ENCODE results near the gene ERLEC1. TPM values are rescaled to one million over a fixed set of nuclear protein-coding genes. Genes with fewer than 3 reads are reported as not detected.
"Not testable (repeated sequence)": the region's sequence is repeated elsewhere in the genome, so short reads cannot be mapped to it uniquely, and the experiment has no call there.

The ERLEC1 gene
- total RNA-seq, 1 donor from 2014 or later: 50.6 TPM

DNA sequence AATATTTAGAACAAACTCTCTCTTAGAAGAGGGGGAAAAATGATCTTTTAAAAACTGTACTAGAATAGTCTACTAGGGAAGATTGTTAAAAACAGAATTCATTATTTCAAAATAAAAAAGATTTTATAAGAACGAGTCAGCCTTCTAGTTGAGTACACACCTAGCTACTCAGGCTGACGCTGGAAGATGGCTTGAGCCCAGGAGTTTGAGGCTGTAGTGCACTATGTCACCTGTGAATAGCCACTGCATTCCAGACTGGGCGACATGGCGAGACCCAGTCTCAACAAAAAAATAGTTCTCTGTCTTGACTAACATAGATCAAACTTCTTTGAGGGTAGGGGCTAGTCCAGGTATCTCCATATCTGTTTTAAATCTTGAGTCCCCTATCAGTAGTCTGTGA lies 33.9 kb downstream of the ERLEC1 start:
- H3K9me3 Mint-ChIP-seq (ENCODE audit: unreplicated experiment): no peaks in the 10 kb centered on the region
- H3K4me1 Mint-ChIP-seq (ENCODE audit: unreplicated experiment): no peaks in the 10 kb centered on the region
- no peak overlapping the region for H3K27ac Mint-ChIP-seq (ENCODE audit: unreplicated experiment)
- H3K27me3 Mint-ChIP-seq (ENCODE audit: unreplicated experiment): no peaks in the 10 kb centered on the region
- H3K4me3 Mint-ChIP-seq (ENCODE audit: unreplicated experiment): no peak overlapping the region
- TF ChIP-seq, protein P1, sequence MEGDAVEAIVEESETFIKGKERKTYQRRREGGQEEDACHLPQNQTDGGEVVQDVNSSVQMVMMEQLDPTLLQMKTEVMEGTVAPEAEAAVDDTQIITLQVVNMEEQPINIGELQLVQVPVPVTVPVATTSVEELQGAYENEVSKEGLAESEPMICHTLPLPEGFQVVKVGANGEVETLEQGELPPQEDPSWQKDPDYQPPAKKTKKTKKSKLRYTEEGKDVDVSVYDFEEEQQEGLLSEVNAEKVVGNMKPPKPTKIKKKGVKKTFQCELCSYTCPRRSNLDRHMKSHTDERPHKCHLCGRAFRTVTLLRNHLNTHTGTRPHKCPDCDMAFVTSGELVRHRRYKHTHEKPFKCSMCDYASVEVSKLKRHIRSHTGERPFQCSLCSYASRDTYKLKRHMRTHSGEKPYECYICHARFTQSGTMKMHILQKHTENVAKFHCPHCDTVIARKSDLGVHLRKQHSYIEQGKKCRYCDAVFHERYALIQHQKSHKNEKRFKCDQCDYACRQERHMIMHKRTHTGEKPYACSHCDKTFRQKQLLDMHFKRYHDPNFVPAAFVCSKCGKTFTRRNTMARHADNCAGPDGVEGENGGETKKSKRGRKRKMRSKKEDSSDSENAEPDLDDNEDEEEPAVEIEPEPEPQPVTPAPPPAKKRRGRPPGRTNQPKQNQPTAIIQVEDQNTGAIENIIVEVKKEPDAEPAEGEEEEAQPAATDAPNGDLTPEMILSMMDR (IDR thresholded peaks at IDR 0.05): no peak
- peaks cover 27% of the 10 kb centered on the region for H3K36me3 Mint-ChIP-seq (ENCODE audit: unreplicated experiment)
- DNase-seq (ENCODE audit: extremely low spot score, unreplicated experiment): no peak

DNA sequence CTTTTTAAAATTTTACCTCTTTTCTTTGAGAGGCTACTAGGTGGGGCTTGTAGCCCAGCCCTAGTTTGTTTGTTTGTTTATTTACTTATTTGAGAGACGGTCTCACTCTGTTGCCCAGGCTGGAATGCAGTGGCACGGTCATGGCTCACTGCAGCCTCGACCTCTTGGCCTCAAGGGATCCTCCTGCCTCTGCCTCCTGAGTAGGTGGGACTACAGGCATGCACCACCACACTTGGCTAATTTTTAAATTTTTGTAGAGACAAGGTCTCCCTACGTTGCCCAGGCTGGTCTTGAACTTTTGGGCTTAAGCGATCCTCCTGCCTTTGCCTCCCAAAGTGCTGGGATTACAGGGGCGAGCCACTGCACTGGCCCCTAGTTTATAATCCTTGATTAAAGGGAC lies 35.0 kb downstream of the ERLEC1 start:
- no peaks in the 10 kb centered on the region for H3K9me3 Mint-ChIP-seq (ENCODE audit: unreplicated experiment)
- no peak overlapping the region for H3K27ac Mint-ChIP-seq (ENCODE audit: unreplicated experiment)
- H3K4me3 Mint-ChIP-seq (ENCODE audit: unreplicated experiment): no peak overlapping the region
- TF ChIP-seq, protein P1 (IDR thresholded peaks at IDR 0.05): no peak
- H3K27me3 Mint-ChIP-seq (ENCODE audit: unreplicated experiment): no peaks in the 10 kb centered on the region
- DNase-seq (ENCODE audit: extremely low spot score, unreplicated experiment): no peak
- no peaks in the 10 kb centered on the region for H3K4me1 Mint-ChIP-seq (ENCODE audit: unreplicated experiment)
- peaks cover 21% of the 10 kb centered on the region for H3K36me3 Mint-ChIP-seq (ENCODE audit: unreplicated experiment)

DNA sequence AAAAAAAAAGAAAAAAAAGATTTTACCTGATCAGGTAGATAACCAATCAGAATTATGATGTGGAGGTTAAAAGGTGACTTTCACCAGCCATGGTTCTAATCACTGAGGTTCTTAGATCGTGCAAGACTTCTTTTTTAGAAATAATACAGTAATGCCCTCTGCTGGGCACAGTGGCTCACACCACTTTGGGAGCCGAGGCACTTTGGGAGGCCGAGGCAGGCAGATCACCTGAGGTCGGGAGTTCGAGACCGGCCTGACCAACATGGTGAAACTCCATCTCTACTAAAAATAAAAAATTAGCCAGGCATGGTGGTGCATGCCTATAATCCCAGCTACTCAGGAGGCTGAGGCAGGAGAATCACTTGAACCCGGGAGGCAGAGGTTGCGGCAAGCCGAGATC lies 36.8 kb downstream of the ERLEC1 start:
- H3K4me1 Mint-ChIP-seq (ENCODE audit: unreplicated experiment); H3K4me3 Mint-ChIP-seq (ENCODE audit: unreplicated experiment); H3K27ac Mint-ChIP-seq (ENCODE audit: unreplicated experiment); H3K9me3 Mint-ChIP-seq (ENCODE audit: unreplicated experiment); H3K27me3 Mint-ChIP-seq (ENCODE audit: unreplicated experiment); DNase-seq (ENCODE audit: extremely low spot score, unreplicated experiment); H3K36me3 Mint-ChIP-seq (ENCODE audit: unreplicated experiment): not testable (repeated sequence)

DNA sequence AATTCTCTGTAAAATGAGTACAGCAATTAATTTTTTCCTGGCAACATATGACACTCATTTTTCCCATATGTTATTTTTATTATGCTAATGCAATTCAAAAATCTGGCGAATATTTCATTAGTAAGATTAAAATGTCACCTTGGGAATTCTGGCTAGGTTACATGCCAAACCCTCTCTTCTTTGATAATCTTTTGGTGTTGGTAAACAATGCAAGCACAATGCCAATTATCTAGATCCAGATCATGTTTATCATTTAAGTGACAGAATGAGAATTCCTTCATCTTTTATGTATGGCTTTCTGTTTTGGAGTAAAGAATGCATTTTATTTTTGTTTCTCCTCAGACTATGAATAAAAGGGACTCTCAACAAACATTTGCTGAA lies 39.2 kb downstream of the ERLEC1 start:
- Mint-ChIP-seq H3K9me3 (ENCODE audit: unreplicated experiment) (peaks cover 7% of the 10 kb centered on the region), H3K36me3 (ENCODE audit: unreplicated experiment) (peaks cover 2% of the 10 kb centered on the region), H3K4me3 (ENCODE audit: unreplicated experiment) (no peak overlapping the region), H3K27me3 (ENCODE audit: unreplicated experiment) (no peaks in the 10 kb centered on the region), H3K4me1 (ENCODE audit: unreplicated experiment) (no peaks in the 10 kb centered on the region), H3K27ac (ENCODE audit: unreplicated experiment) (no peak overlapping the region)
- TF ChIP-seq, protein P1 (IDR thresholded peaks at IDR 0.05): no peak
- no peak for DNase-seq (ENCODE audit: extremely low spot score, unreplicated experiment)

DNA sequence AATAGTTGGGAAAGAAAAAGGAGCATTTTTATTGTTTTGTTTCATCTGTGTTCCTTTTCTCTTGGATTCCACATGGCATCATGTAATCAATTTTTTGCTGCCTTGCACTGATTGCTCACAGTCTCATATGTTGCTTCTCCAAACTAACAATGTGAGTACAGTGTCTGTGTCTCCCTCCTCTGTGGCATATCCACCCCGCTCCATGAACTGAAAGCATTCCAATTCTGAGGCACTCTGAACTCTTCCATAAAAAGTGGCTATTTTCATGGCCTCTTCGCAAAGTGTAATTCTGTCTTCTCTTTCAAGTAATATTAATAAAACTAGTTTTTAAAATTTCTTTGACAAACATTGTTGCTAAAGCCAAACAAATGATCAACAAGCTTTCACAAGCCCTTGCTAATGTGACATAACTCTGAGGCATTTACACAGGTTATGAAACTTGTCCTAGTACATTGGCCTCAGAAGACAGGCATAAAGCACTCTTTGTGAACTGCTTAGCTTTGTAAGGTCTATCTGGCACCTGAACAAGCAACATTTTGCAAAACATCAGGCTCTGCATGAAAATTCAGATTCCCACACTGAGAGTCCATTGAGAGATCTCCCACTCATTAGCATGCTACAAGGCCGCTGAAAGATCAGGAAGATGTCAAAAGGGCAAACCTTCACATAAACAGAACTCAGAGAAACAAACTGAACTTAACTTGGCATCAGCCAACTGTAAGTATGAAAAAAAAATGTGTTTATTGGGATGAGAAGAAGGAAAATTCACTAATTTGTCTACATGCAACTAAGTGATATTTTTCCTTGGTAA lies 39.9 kb downstream of the ERLEC1 start:
- H3K4me1 Mint-ChIP-seq (ENCODE audit: unreplicated experiment): no peaks in the 10 kb centered on the region
- no peak overlapping the region for H3K4me3 Mint-ChIP-seq (ENCODE audit: unreplicated experiment)
- DNase-seq (ENCODE audit: extremely low spot score, unreplicated experiment): no peak
- H3K27me3 Mint-ChIP-seq (ENCODE audit: unreplicated experiment): no peaks in the 10 kb centered on the region
- peaks cover 2% of the 10 kb centered on the region for H3K36me3 Mint-ChIP-seq (ENCODE audit: unreplicated experiment)
- no peak overlapping the region for H3K27ac Mint-ChIP-seq (ENCODE audit: unreplicated experiment)
- peaks cover 7% of the 10 kb centered on the region for H3K9me3 Mint-ChIP-seq (ENCODE audit: unreplicated experiment)
- TF ChIP-seq, protein P1 (IDR thresholded peaks at IDR 0.05): no peak

Data from osteocyte (in vitro differentiated cells).